Skeletal muscle satellite cell (primary cell): ENCODE measurements around the gene ANKLE1.

Experiments
- H3K27me3 ChIP-seq: 2 replicates; pipeline ENCODE4 v1.7.0; 2013; ENCODE audit warnings: low read length; ENCODE audit not compliant: control insufficient read depth, insufficient read depth
- H3K36me3 ChIP-seq: 2 replicates; pipeline ENCODE4 v1.7.0; 2013; ENCODE audit warnings: mild to moderate bottlenecking, control low read depth, low read length; ENCODE audit not compliant: insufficient read depth
- H3K4me1 ChIP-seq: 2 replicates; pipeline ENCODE4 v1.7.0; 2013; ENCODE audit warnings: low read length; ENCODE audit not compliant: control insufficient read depth, insufficient read depth
- H3K4me2 ChIP-seq: 2 replicates; pipeline ENCODE4 v1.7.0; 2013; ENCODE audit warnings: mild to moderate bottlenecking, low read length
- H3K4me3 ChIP-seq: 2 replicates; pipeline ENCODE4 v1.7.0; 2013; ENCODE audit warnings: low read length
- H3K9ac ChIP-seq: 2 replicates; pipeline ENCODE4 v1.7.0; 2013; ENCODE audit warnings: mild to moderate bottlenecking, low read depth, low read length, moderate library complexity
- H3K9me3 ChIP-seq: replicated peaks from 2 replicates; pipeline ENCODE4 v1.7.0; 2013; ENCODE audit warnings: mild to moderate bottlenecking, control low read depth, low read length

ANKLE1 gene

GRCh38 chr19:17319473-17320238, 38.0 kb downstream of the ANKLE1 start:
- H3K36me3 ChIP-seq: peaks cover 45% of the 10 kb centered on the region
- H3K4me3 ChIP-seq: no peak overlapping the region
- H3K9ac ChIP-seq: no peak overlapping the region
- no peaks in the 10 kb centered on the region for H3K4me1 ChIP-seq
- H3K4me2 ChIP-seq: no peak overlapping the region
- H3K9me3 ChIP-seq: no peaks in the 10 kb centered on the region
- H3K27me3 ChIP-seq: no peaks in the 10 kb centered on the region

- Histone ChIP-seq H3K4me1 (no peaks in the 10 kb centered on the region), H3K4me3 (no peak overlapping the region), H3K36me3 (peaks cover 40% of the 10 kb centered on the region), H3K27me3 (no peaks in the 10 kb centered on the region), H3K4me2 (no peak overlapping the region), H3K9me3 (no peaks in the 10 kb centered on the region), H3K9ac (no peak overlapping the region)
Observed at GRCh38 chr19:17320435-17320834, 38.7 kb downstream of the ANKLE1 start.

- no peak overlapping the region for H3K9ac ChIP-seq
- peaks cover 33% of the 10 kb centered on the region for H3K36me3 ChIP-seq
- no peaks in the 10 kb centered on the region for H3K27me3 ChIP-seq
- no peak overlapping the region for H3K4me2 ChIP-seq
- H3K4me1 ChIP-seq: no peaks in the 10 kb centered on the region
- H3K9me3 ChIP-seq: no peaks in the 10 kb centered on the region
- H3K4me3 ChIP-seq: no peak overlapping the region
Observed at GRCh38 chr19:17321655-17322489, 40.2 kb downstream of the ANKLE1 start.

- H3K27me3 ChIP-seq: no peaks in the 10 kb centered on the region
- no peak overlapping the region for H3K9ac ChIP-seq
- no peaks in the 10 kb centered on the region for H3K4me1 ChIP-seq
- H3K4me2 ChIP-seq: no peak overlapping the region
- no peaks in the 10 kb centered on the region for H3K9me3 ChIP-seq
- H3K4me3 ChIP-seq: no peak overlapping the region
- peaks cover 36% of the 10 kb centered on the region for H3K36me3 ChIP-seq
Observed at GRCh38 chr19:17322854-17323253, 41.2 kb downstream of the ANKLE1 start.

GRCh38 chr19:17323300-17323963, 41.7 kb downstream of the ANKLE1 start:
- no peak overlapping the region for H3K4me3 ChIP-seq
- H3K9me3 ChIP-seq: no peaks in the 10 kb centered on the region
- H3K9ac ChIP-seq: no peak overlapping the region
- H3K4me2 ChIP-seq: no peak overlapping the region
- H3K27me3 ChIP-seq: no peaks in the 10 kb centered on the region
- no peaks in the 10 kb centered on the region for H3K4me1 ChIP-seq
- H3K36me3 ChIP-seq: peaks cover 36% of the 10 kb centered on the region

- no peaks in the 10 kb centered on the region for H3K9me3 ChIP-seq
- peaks cover 34% of the 10 kb centered on the region for H3K36me3 ChIP-seq
- no peak overlapping the region for H3K4me2 ChIP-seq
- no peaks in the 10 kb centered on the region for H3K27me3 ChIP-seq
- H3K4me3 ChIP-seq: no peak overlapping the region
- no peaks in the 10 kb centered on the region for H3K4me1 ChIP-seq
- no peak overlapping the region for H3K9ac ChIP-seq
Observed at GRCh38 chr19:17323964-17324332, 42.2 kb downstream of the ANKLE1 start.

GRCh38 chr19:17324357-17325114, 42.8 kb downstream of the ANKLE1 start:
- Histone ChIP-seq H3K4me3 (no peak overlapping the region), H3K36me3 (peaks cover 29% of the 10 kb centered on the region), H3K9ac (no peak overlapping the region), H3K27me3 (no peaks in the 10 kb centered on the region), H3K9me3 (no peaks in the 10 kb centered on the region), H3K4me2 (no peak overlapping the region), H3K4me1 (no peaks in the 10 kb centered on the region)

GRCh38 chr19:17325133-17325532, 43.4 kb downstream of the ANKLE1 start:
- Histone ChIP-seq H3K9ac (no peak overlapping the region), H3K9me3 (no peaks in the 10 kb centered on the region), H3K4me1 (no peaks in the 10 kb centered on the region), H3K4me2 (no peak overlapping the region), H3K36me3 (peaks cover 25% of the 10 kb centered on the region), H3K4me3 (no peak overlapping the region), H3K27me3 (no peaks in the 10 kb centered on the region)

- Histone ChIP-seq H3K4me1 (no peaks in the 10 kb centered on the region), H3K36me3 (peaks cover 19% of the 10 kb centered on the region), H3K9me3 (no peaks in the 10 kb centered on the region), H3K27me3 (no peaks in the 10 kb centered on the region), H3K9ac (no peak overlapping the region), H3K4me3 (no peak overlapping the region), H3K4me2 (no peak overlapping the region)
Observed at GRCh38 chr19:17325881-17326594, 44.3 kb downstream of the ANKLE1 start.

GRCh38 chr19:17326595-17326966, 44.9 kb downstream of the ANKLE1 start:
- Histone ChIP-seq H3K4me1 (no peaks in the 10 kb centered on the region), H3K9me3 (no peaks in the 10 kb centered on the region), H3K4me3 (no peak overlapping the region), H3K36me3 (peaks cover 16% of the 10 kb centered on the region), H3K9ac (no peak overlapping the region), H3K4me2 (no peak overlapping the region), H3K27me3 (no peaks in the 10 kb centered on the region)
